Skin of body (tissue), 2 donors: Measurements from ENCODE around the gene TBC1D16. TPM values are rescaled to one million over a fixed set of nuclear protein-coding genes. Genes with fewer than 3 reads are reported as not detected.

Source experiments
- DNase-seq: peaks from one replicate; lab custom pipeline; 2025; lab: John Stamatoyannopoulos, UW
- total RNA-seq: library from RNA; depleted of rRNA; stranded (reverse); fragments of >200 nt; gene quantifications from one replicate; pipeline ENCODE4 v1.2.3, GENCODE V29; 2014

Gene TBC1D16
- total RNA-seq, 1 donor from 2014 or later, result 18.3 TPM

GRCh38 chr17:79989106-79989835 lies 46.4 kb downstream of the TBC1D16 start:
- no peak for DNase-seq

- DNase-seq, result no peak
These were observed 47.3 kb downstream of the TBC1D16 start for GRCh38 chr17:79988185-79988971.

DNA sequence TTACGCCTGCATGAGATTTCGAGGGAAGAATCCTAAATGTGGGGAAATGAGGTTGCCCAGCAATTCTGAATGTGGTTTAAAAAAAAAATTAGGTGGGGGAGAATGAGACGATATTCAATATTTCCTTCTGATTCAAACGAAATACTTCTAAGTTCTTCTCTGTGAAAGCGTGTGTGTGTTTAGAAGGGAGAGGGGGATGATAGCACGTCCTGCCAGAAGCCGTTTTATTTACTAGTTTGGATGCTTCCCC lies 47.8 kb downstream of the TBC1D16 start:
- no peak for DNase-seq

GRCh38 chr17:79987187-79987934 lies 48.3 kb downstream of the TBC1D16 start:
- DNase-seq, result no peak

DNA sequence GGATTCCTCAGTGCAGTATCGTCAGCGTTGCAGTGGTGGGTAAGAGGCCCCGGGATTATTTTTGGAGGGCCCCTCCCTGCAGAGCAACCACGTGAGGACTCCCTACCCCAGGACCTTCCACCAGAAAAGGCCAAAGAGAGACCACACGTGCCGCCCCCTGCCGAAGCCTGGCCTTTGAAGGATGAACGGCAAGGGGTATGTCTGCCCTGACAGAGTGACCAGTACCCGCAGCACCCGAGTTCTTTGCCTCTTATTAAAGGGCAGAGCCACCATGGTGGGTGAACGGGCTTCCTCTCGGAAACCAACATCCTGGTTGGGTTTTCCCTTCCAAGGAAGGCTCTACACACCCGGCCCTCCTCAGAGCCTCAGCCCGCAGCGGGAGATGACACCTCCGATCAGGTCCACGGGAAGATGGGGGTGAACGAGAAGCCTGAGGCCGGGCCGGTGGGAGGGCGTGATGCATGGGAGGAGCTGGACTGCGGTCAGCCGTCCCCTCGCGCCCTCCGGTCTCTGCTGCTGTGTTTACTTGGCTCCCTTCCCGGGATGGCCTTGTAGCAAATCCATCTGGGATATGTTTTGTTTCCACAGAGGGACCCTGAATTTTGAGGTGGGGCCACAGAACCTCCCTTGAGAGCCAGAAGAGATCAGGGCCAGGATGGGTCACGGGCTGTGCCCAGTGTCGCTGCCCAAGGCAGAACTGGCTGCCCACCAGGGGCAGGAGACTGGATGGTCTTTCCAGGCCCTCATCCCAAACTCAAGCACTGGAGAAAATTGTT lies 49.1 kb downstream of the TBC1D16 start:
- DNase-seq, result no peak

GRCh38 chr17:79985943-79986391 lies 49.7 kb downstream of the TBC1D16 start:
- no peak for DNase-seq

- DNase-seq, result no peak
These were observed 50.2 kb downstream of the TBC1D16 start for GRCh38 chr17:79985361-79985942.

DNA sequence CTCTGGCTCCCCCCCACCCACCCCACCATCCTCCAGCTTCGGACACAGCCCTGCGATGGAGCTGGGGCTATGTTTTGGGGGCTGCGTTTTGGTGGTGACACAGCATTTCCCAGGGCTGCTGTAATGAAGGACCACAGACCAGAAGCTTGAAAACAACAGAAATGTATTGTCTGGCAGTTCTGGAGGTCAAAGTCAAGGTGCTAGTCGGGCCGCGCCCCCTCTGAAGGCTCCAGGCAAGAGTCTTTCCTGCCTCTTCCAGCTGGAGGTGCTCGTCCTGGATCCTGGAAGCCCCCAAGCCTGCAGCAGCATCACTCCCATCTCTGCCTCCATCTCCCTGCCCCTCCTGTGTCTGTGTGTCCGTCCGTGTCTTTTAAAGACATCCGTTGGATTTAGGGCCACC lies 50.8 kb downstream of the TBC1D16 start:
- no peak for DNase-seq

GRCh38 chr17:79984045-79984840 lies 51.4 kb downstream of the TBC1D16 start:
- no peak for DNase-seq

DNA sequence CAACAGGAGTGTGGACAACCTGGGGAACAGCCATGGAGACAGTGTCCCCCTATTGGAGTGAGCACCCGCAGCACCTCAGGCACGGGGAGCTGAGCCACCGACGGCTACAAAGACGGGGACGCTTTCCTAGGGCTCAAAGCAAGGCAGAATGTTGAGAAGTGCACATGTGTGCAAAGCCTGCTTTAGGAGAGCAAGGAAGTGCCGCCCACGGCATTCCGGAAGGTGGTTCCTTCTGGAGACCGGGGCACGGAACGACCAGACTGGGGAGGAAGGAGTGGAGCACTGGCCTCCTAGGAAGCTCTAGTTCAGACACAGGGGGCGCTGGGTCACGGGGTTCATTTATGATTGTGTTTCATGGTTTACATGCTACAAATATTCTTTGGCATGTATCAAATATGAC lies 52.2 kb downstream of the TBC1D16 start:
- no peak for DNase-seq

- no peak for DNase-seq
These were observed 52.7 kb downstream of the TBC1D16 start for GRCh38 chr17:79982986-79983385.

DNA sequence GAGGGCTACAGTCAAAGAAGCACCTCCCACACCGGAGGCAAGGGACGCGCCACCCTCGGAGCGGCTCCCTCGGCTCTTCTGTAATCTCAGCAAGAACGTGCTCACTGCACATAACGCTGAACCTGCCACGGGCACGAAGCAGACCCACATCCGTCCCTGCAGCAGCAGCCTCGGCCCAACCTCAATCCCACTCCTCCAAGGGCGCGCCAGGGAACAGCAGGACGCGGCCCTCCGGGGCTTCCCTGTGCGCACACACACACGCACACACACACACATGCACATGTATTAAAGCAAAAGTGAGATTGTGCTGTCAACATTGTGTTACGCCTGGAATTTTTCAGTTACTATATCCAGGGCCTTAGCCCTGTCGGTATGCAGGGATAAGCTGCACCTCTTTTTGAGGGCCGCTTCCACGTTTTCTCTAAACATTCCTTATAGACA lies 54.0 kb downstream of the TBC1D16 start:
- no peak for DNase-seq

DNA sequence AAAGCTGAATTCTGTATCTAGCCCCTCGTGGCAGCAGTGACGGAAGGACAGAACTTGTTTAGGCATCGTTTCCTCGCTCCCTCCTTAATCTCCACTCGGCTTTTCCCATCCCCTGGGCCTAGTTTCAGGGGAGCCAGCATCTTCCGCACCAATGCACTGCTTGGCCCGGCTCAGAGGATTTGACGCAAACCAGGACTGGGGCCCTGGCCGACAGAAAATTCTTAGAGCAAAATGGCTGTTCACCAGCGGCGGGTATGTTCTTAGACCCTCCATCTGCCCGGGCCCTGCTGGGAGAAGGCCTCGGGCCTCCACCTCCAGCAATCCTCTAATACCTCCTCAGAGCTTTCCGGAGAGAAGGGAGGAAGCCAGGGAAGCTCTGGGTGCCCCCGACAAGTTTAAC lies 54.6 kb downstream of the TBC1D16 start:
- DNase-seq, result no peak

- no peak for DNase-seq
These were observed 55.2 kb downstream of the TBC1D16 start for GRCh38 chr17:79980246-79981043.

DNA sequence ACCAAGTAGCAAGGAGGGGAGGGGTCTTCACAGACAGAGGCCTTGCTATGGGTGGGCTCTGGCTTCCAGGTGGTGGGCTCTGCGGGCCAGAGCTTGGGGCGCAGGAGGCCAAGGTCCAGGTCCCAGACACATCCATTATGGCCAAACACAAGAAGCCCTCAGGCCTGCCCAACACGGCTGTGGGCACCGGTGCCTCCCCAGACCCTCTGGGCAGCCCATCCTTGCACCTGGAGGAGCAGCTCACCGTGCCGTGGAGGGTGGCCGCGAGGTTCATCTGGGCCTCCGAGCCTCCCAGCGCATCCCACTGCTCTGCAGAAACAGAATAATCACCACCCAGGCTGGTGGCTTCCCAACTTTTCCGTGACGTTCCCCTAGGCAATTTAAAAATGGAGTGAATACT lies 55.9 kb downstream of the TBC1D16 start:
- DNase-seq, result no peak

DNA sequence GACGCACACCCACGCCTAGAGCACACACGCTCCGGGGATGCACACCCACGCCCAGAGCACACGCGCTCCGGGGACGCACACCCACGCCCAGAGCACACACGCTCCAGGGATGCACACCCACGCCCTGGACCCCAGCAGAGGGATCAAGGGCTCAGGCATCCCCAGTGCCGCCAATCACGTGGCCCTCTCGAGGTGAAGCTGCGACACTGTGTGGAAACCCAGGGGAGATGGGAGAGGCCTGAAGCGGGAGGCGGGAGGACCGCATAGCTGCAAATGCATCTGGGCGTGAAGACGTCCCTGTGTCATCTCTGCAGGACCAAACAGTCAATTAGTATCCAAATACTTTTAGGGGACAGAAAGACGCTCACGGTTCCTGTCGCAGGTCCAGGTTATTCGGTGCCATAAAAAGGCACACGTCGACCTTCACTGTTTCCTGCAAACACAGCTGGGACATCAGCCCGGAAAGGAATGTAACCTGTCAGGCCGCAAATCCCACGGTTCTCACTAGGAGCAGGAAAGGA lies 56.4 kb downstream of the TBC1D16 start:
- DNase-seq, result no peak

- DNase-seq, result peak; percentile 57
These were observed 57.2 kb downstream of the TBC1D16 start for GRCh38 chr17:79978548-79978855.

DNA sequence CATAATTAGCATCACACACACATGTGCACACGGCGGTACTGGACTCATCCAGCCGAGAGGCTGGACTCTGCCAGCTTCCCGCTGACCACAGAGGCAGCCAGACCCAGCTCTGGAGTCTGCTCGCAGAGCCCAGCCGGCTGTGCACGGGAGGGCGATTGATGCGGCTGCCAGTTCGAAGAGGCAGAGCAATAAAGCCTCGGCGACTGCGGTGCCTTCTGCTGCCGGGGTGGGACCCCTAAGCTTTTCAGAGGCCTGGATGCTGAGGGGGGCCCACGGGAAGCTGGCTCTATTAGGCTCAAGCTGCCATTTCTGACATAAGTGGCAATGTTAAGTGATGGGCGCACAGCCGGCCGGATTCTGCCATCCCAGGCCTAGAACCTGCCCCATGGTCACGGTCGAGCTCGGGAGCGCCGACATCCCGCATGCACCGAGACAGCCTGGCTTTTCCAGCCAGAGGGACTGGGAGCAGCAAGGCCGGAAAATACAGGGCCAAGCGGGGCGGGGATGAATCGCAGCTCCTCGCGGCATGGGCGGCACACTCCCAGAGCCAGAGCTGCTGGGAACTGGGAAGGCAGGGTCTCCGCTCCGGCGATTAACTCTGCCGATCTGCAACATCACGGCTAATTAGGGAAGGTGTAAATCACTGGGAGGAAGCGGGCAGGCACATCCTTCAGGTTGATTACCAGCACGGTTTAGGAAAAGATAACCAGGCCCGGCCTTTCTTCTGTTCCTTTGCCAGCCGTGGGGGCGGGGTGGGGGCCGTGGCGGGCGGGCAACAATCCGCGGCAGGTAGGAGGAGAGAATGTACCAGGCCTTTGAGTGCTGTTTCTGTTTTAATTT lies 57.7 kb downstream of the TBC1D16 start:
- no peak for DNase-seq
